GM19043 (cell line): Measurements from ENCODE around the gene ZPBP.
"Not testable (repeated sequence)": the region's sequence is repeated elsewhere in the genome, so short reads cannot be mapped to it uniquely, and the experiment has no call there.

Source experiments
- ATAC-seq: cut with Tn5 transposase; IDR thresholded peaks from one replicate; pipeline ENCODE4 v1.9.1; 2021; ENCODE audit warnings: low read depth; ENCODE audit not compliant: unreplicated experiment

The ZPBP gene

DNA sequence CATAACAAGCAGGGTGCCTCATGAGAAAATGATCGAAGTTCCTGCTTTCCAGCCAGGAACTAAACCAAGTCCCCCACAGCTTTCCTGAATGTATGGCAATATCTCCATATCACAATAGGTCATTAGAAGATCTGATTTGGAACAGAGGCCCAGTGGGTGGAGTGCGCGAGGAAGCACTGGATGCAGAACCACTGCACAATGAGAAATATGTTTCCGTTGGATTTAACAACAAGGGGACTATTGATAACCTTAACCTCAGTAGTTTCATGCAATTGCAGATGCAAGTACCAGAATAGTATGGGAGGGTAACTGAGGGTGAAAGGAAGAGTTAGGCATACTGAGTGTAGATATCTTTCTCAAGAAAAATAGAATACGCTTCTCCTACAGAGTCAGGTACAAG lies 45.3 kb downstream of the ZPBP start:
- ATAC-seq, result no peak

DNA sequence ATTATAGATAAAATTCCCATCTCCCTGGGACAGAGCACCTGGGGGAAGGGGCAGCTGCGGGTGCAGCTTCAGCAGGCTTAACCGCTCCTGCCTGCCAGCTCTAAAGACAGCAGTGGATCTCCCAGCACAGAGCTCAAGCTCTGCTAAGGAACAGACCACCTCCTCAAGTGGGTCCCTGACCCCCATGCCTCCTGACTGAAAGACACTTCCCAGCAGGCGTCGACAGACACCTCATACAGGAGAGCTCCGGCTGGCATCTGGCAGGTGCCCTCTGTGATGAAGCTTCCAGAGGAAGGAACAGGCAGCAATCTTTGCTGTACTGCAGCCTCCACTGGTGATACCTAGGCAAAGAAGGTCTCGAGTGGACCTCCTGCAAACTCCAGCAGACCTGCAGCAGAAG lies 51.9 kb downstream of the ZPBP start:
- ATAC-seq, result not testable (repeated sequence)

DNA sequence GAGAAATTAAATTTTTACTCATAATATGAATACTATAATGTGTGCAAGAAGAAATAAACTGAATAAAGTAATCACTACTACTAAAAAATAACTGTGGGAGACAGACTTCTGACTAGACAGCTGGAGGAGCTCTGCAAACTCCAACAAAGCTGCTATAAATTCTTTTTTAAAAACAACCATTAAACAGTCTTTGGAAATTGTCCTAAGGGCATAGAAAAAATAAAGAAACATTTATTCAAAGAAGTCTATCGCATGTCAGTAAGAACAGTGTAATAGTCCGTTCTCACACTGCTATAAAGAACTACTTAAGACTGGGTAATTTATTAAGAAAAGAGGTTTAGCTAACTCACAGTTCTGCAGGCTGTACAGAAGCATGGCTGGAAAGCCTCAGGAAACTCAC lies 56.0 kb downstream of the ZPBP start:
- no peak for ATAC-seq

DNA sequence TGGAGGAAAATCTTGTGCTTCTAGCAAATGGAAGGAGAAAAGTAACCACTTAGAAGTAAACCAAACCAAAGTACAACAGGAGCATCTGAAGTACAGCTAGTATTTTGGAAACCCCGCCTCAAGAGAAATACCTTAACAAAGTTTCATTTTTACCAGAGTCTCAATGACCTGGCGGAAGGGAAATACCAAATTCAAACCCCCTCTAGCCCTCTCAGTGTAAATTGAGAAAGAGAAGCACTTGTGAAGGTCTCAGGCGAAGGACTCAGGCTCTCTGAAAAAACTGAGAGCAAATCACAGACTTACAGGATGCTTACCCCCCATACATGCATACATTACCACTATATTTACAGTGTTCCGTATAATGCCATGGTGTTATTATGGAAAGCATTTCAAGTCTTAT lies 70.1 kb downstream of the ZPBP start:
- no peak for ATAC-seq

DNA sequence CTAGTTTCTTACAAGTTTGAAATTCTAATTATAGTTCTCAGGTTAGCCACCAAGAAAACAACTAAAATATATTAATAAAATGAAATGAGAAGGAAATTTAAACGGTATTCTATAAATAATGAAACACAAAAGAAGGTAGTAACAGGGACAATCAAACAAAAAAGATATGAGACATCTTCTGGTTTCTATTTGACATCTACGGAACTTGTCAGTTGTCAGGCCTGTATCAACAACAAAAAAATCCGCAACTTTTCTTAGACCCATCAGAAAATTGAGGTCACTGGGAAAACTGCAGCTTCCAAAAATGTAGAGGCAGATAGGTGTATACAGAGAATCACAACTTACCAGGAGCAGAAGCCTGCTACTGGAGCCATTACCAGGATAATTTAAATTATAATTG lies 70.6 kb downstream of the ZPBP start:
- ATAC-seq, result no peak

DNA sequence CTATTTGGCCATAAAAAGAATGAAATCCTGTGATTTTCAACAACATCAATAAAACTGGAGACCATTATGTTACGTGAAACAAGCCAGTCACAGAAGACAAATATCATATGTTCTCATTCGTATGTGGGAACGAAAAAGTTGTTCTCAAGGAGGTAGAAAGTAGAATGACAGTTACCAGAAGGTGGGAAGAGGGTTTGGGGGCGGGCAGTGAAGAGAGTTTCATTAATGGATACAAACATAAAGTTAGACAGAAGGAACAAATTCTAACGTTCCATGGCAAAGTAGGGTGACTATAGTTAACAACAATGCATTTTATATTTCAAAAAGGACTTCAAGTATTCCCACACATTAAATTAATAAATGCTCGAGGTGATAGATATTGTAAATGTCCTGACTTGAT lies 97.4 kb downstream of the ZPBP start:
- no peak for ATAC-seq

DNA sequence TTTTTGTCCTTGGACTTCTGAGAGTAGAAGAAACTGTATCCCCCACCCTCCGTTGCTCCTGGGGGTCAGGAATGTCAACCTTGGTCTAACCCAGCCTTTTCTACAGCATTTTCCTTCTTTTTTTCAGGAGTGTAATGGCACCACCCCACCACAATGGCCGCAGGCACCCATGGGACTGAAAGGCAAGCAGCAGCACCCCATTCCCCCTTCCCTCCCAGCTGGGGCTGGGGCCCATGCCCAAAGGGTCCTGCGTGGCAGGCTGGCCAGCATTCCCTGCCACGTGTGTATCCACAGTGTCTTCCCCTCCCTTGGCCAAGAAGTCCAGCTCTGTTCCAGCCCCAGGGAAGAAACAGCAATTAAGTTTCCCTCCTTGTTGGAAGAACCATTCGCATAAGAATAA lies 106.9 kb downstream of the ZPBP start:
- ATAC-seq, result no peak

DNA sequence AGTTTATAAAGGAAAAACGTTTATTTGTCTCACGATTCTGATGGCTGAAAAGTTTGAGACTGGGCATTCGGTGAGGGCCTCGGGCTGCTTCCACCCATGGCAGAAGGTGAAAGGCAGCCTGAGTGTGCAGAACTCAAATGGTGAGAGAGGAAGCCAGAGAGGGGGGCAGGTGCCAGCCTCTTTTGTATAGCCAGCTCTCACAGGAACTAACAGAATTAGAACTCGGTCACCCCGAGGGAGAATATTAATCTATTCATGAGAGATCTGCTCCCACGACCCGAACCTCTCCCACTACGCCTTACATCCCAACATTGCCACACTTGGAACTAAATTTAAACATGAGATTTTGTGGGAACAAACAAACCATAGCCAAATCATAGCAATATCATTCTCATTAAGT lies 112.6 kb downstream of the ZPBP start:
- no peak for ATAC-seq

DNA sequence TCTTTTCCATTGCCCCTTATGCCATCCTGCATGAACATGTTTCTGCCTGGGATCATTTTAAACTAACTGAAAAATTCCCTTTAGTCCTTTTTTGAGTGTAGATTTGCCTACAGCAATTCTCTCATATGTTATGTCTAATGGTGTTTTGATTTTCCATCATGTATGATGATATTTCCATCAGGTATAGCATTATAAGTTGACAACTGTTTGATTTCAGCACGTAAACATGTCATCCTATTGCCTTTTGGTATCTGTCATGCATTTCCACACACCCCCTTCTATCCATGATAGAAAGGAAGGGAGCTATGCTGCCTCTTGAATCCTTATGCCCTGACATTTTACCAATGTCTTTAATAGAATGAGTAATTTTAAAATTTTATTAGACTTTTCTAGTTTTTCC lies 116.8 kb downstream of the ZPBP start:
- no peak for ATAC-seq

DNA sequence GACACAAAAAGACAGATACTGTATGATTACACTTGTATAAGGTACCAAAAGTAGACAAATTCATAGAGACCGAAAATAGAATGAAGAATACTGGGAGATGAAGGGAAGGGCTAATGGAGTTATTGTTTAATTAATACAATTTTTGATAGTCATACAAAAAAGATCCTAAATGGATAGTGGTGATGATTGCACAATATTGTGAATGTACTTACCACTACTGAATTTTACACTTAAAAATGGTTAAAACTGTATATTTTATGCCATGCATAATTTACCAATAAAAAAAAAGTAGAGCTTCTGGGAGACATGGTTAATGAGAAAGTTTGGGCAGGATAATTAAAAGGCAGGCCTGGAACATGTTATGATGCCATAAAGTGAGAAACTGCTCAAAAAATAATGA lies 119.0 kb downstream of the ZPBP start:
- no peak for ATAC-seq

DNA sequence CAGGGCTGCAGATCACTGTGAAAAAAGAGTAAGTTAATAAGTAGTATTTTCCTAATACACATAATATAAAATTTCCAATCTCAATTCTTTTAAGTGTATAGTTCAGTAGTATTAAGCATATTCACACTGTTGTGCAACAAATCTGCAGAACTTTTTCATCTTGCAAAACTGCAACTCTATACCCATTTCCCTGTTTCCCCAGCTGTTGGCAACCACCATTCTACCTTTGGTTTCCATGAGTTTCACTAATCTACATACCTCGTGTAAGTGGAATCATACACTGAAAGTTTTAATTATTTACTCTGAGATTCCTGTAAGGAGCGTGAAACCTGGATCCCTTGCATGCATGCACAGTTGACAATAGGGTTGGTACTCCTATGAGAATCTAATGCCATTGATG lies 155.4 kb downstream of the ZPBP start:
- no peak for ATAC-seq

DNA sequence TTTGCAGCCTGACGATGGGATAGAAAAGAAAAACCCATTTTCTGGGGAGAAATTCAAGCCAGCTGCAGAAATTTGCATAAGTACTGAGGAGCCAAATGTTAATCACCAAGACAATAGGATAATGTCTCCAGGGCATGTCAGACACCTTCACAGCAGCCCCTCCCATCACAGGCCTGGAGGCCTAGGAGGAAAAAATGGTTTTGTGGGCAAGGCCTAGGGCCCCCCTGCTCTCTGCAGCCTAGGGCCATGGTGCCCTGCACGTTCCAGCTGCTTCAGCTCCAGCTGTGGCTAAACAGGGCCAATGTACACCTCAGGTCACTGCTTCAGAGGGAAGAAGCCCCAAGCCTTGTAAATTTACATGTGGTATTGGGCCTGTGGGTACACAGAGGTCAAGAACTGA lies 161.4 kb downstream of the ZPBP start:
- ATAC-seq, result no peak

DNA sequence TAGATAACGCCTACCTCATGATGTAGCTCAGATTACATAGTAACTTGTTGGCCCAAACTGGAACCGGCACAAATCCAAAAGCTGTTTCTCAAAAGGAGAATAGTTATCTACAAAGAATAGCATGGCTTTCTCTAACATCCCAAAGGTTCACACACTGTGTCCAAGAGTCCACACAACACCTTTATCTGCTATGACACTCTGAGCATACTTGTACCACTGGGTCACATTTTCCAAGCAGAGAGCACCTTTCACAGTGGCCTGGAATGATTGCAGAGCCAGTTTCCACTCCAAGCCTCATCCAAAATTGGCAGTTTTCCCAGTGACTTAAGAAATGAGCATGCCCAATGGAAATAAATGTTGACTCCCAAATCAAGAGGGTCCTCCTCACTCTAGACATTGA lies 164.3 kb downstream of the ZPBP start:
- no peak for ATAC-seq

DNA sequence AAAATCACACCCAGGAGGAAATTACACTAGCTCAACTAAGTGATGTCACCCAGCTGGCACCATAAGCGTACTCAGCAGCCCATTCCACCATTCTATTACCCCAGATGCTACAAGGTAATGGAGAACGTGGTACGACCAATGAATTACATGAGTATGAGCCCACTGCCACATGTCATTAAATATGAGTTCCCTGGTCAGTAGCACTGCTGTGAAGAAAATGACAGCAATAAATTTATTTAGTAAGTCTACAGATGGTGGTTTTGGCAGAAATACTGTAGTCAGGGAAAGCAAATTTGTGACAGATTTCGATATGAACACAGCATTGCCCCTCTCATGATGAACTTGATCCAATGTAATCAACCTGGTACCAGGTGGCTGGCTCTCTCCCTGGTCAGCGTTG lies 165.4 kb downstream of the ZPBP start:
- no peak for ATAC-seq

DNA sequence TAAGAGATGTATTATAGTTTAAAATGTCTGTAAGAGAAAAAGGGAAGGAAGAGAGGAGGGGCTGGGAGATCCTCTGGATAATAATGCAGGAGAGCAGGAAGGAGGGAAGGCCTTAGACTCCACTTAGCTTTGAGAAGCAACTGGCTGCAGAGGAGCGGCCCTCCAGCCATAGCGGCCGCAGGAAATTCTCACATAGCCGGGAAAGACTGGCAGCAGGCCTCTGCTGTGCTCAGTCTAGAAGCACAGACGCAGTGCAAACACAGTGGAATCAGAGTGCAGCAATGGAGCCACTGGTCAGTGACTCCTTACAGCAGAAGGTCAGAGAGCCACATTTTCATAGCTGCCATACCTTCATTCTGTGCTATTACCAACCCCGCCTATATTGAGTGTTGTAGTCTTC lies 166.3 kb downstream of the ZPBP start:
- no peak for ATAC-seq

DNA sequence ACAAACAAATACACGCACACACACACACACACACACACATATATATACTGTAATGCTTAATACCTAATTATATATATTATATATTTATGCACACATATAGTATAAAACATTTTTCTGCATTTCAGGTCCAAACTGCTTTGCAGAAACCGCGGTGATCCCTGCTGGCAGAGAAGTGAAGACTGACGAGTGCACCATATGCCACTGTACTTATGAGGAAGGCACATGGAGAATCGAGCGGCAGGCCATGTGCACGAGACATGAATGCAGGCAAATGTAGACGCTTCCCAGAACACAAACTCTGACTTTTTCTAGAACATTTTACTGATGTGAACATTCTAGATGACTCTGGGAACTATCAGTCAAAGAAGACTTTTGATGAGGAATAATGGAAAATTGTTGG lies 181.1 kb downstream of the ZPBP start:
- ATAC-seq, result no peak

DNA sequence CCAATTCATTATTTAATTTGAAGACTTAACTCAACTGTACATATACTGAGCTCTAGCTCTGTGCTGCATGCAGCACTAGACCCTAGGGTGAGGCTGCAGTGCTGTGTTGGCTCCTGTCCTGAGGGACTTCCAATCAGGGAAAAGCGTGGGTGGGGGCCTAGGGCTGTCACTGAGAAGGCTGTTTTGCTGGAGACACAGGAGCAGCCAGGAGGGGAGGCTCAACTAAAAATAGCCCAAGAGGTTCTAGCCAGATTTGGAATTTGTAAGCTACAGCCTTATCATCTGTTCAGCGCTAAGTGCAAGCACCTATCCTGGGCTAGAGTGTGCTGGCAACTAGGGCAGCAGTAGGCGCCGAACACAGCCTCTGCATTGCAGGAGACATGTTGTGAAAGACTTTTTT lies 198.5 kb downstream of the ZPBP start:
- ATAC-seq, result no peak

DNA sequence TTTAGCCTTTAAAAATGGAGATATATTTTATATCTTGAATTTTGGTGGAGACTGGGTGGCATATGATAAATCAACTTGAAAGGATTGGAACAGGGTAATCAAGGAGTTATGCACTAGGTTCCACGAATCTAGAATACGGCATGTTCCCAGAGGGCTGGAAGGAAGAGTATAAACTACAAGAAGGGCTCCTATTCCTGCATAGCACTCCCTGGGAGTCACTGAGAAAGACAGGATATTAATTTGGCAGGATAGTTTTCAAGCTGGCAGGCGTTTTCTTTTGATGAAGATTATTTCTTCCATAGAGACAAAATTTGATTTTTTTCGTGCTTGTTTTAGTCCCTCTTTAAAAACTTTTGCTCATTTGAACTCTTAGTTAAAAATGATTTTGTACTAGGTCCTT lies 199.9 kb downstream of the ZPBP start:
- no peak for ATAC-seq

DNA sequence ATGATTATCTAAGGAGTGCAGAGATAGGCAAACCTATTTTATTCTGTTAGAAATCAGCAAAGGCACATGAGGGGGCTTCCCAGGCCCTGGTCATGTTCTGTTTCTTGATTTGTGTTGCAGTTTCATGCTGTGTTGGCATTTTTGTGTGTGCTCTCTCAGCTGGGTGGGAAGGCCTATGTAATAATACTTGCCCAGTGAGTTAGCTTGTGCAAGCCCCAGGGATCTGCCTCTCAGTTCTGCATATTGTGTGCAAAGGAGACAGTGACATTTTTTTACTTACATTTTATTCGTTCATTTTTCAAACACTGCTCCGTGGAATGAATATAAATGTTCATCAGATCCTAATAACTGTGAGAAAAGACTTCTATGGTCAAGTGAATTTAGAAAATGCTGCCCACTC lies 200.6 kb downstream of the ZPBP start:
- no peak for ATAC-seq
